ENCODE data around the gene ZSWIM6.

Gene ZSWIM6

GRCh38 chr5:61331407-61332357, at the start of gene ZSWIM6:
Gene ZSWIM6 (plus strand): TSS chr5:61332258. CDS start chr5:61332273, 15 bp downstream.
- DNase-seq (ENCODE audit: low spot score), result peak; percentile 98

GRCh38 chr5:61283471-61283870, 48.6 kb upstream of the ZSWIM6 start:
- DNase-seq (ENCODE audit: low spot score), result no peak

GRCh38 chr5:61285531-61285930, 46.5 kb upstream of the ZSWIM6 start:
- DNase-seq (ENCODE audit: low spot score), result no peak

- DNase-seq (ENCODE audit: low spot score), result no peak
Measured at GRCh38 chr5:61286446-61287132, 45.5 kb upstream of the ZSWIM6 start.

- DNase-seq (ENCODE audit: low spot score), result no peak
Measured at GRCh38 chr5:61287474-61287873, 44.6 kb upstream of the ZSWIM6 start.

GRCh38 chr5:61289241-61289640, 42.8 kb upstream of the ZSWIM6 start:
- no peak for DNase-seq (ENCODE audit: low spot score)

- DNase-seq (ENCODE audit: low spot score), result no peak
Measured at GRCh38 chr5:61289669-61290306, 42.3 kb upstream of the ZSWIM6 start.

GRCh38 chr5:61290791-61291210, 41.3 kb upstream of the ZSWIM6 start:
- DNase-seq (ENCODE audit: low spot score), result no peak

GRCh38 chr5:61292062-61292657, 39.9 kb upstream of the ZSWIM6 start:
- no peak for DNase-seq (ENCODE audit: low spot score)

GRCh38 chr5:61293071-61293470, 39.0 kb upstream of the ZSWIM6 start:
- no peak for DNase-seq (ENCODE audit: low spot score)

GRCh38 chr5:61293873-61294272, 38.2 kb upstream of the ZSWIM6 start:
- no peak for DNase-seq (ENCODE audit: low spot score)

- DNase-seq (ENCODE audit: low spot score), result no peak
Measured at GRCh38 chr5:61295365-61295764, 36.7 kb upstream of the ZSWIM6 start.

GRCh38 chr5:61298066-61298465, 34.0 kb upstream of the ZSWIM6 start:
- no peak for DNase-seq (ENCODE audit: low spot score)

- DNase-seq (ENCODE audit: low spot score), result no peak
Measured at GRCh38 chr5:61298580-61298979, 33.5 kb upstream of the ZSWIM6 start.

- no peak for DNase-seq (ENCODE audit: low spot score)
Measured at GRCh38 chr5:61299261-61299681, 32.8 kb upstream of the ZSWIM6 start.

- peak; percentile 91 for DNase-seq (ENCODE audit: low spot score)
Measured at GRCh38 chr5:61301341-61302199, 30.5 kb upstream of the ZSWIM6 start.

- no peak for DNase-seq (ENCODE audit: low spot score)
Measured at GRCh38 chr5:61302200-61302563, 29.9 kb upstream of the ZSWIM6 start.

GRCh38 chr5:61303346-61303745, 28.7 kb upstream of the ZSWIM6 start:
- no peak for DNase-seq (ENCODE audit: low spot score)

- DNase-seq (ENCODE audit: low spot score), result no peak
Measured at GRCh38 chr5:61304590-61305381, 27.3 kb upstream of the ZSWIM6 start.

- DNase-seq (ENCODE audit: low spot score), result no peak
Measured at GRCh38 chr5:61306531-61307131, 25.4 kb upstream of the ZSWIM6 start.

Measured in SW480 (cell line).